H1 (cell line): Measurements from ENCODE around the gene CASR. TPM values are rescaled to one million over a fixed set of nuclear protein-coding genes. Genes with fewer than 3 reads are reported as not detected.

Experiments used
- CTCF ChIA-PET: fragments of 300-600 bp; sonication (Branson Sonifier 250); formaldehyde crosslinking; loops from one replicate; lab custom pipeline; 2021; ENCODE audit not compliant: partially characterized antibody; lab: Charles Lee
- POLR2A ChIA-PET: fragments of 300-600 bp; sonication (Branson Sonifier 250); formaldehyde crosslinking; loops from one replicate; lab custom pipeline; 2021; ENCODE audit warnings: inconsistent platforms; ENCODE audit not compliant: partially characterized antibody; lab: Charles Lee
- DNase-seq, 2 experiments: peaks; one replicate each; pipeline versions ENCODE4 v3.0.0 to v3.0.0-alpha.2; 2010 to 2022; ENCODE audit warnings: low spot score in 2 of 2, low read depth in 1 of 2, mixed read lengths in 1 of 2
- FAIRE-seq: peaks from 2 replicates; lab custom pipeline; 2011; peaks lifted over from hg19 to GRCh38; lab: Jason Lieb, UNC
- H2AFZ ChIP-seq: 2 replicates; pipeline ENCODE4 v1.8.1; 2012; ENCODE audit warnings: low read length, inconsistent platforms
- H2AK5ac ChIP-seq: 2 replicates; pipeline ENCODE4 v1.6.1; 2013; ENCODE audit warnings: low read depth, low read length
- H2BK120ac ChIP-seq: replicated peaks from 2 replicates; pipeline ENCODE3; 2013; ENCODE audit warnings: low read depth, low read length, inconsistent platforms
- H2BK12ac ChIP-seq: 2 replicates; pipeline ENCODE4 v1.6.1; 2013; ENCODE audit warnings: low read depth, low read length
- H2BK15ac ChIP-seq: 2 replicates; pipeline ENCODE4 v1.6.1; 2013; ENCODE audit warnings: low read length
- H2BK20ac ChIP-seq: 2 replicates; pipeline ENCODE4 v1.6.1; 2013; ENCODE audit warnings: low read length
- H2BK5ac ChIP-seq: 2 replicates; pipeline ENCODE4 v1.6.1; 2013; ENCODE audit warnings: low read depth, low read length
- H3K14ac ChIP-seq: 2 replicates; pipeline ENCODE4 v1.6.1; 2013; ENCODE audit warnings: inconsistent platforms; ENCODE audit not compliant: insufficient read length
- H3K18ac ChIP-seq: 2 replicates; pipeline ENCODE4 v1.6.1; 2013; ENCODE audit warnings: low read length; ENCODE audit errors: extremely low read depth
- H3K23ac ChIP-seq: 2 replicates; pipeline ENCODE4 v1.6.1; 2013; ENCODE audit warnings: inconsistent platforms; ENCODE audit not compliant: insufficient read length
- H3K23me2 ChIP-seq: 2 replicates; pipeline ENCODE4 v1.6.1; 2013; ENCODE audit warnings: low read depth, low read length
- H3K27ac ChIP-seq: 2 replicates; pipeline ENCODE4 v1.6.1; 2011; ENCODE audit warnings: low read depth, low read length, inconsistent platforms
- H3K27me3 ChIP-seq, 4 experiments: replicated peaks in 1 of 4; 1 replicate in 1 of 4; 2 replicates in 3 of 4; pipeline versions ENCODE4 v1.6.1 to v1.8.1; 2011 to 2013; ENCODE audit warnings: low read length in 3 of 4, mild to moderate bottlenecking in 3 of 4, inconsistent platforms in 2 of 4, mixed read lengths in 2 of 4, moderate library complexity in 1 of 4; ENCODE audit not compliant: control insufficient read depth in 3 of 4, insufficient read depth in 3 of 4; ENCODE audit errors: extremely low read depth in 1 of 4
- H3K36me3 ChIP-seq, 4 experiments: 2 replicates each; pipeline versions ENCODE4 v1.6.1 to v1.8.1; 2011 to 2013; ENCODE audit warnings: mild to moderate bottlenecking in 4 of 4, low read length in 3 of 4, moderate library complexity in 2 of 4, control low read depth in 1 of 4, inconsistent platforms in 1 of 4; ENCODE audit not compliant: insufficient read depth in 4 of 4, control insufficient read depth in 2 of 4
- H3K4ac ChIP-seq: replicated peaks from 2 replicates; pipeline ENCODE3; 2013; ENCODE audit warnings: low read length, low read depth, mixed read lengths, inconsistent platforms; ENCODE audit not compliant: insufficient read length
- H3K4me1 ChIP-seq, 4 experiments: replicated peaks in 1 of 4; 1 replicate in 1 of 4; 2 replicates in 3 of 4; pipeline versions ENCODE4 v1.6.1 to v1.8.1; 2011 to 2013; ENCODE audit warnings: low read length in 3 of 4, inconsistent platforms in 2 of 4, mixed read lengths in 1 of 4; ENCODE audit not compliant: insufficient read depth in 4 of 4, control insufficient read depth in 3 of 4
- H3K4me2 ChIP-seq, 2 experiments: 2 replicates each; pipeline versions ENCODE4 v1.6.1 to v1.8.1; 2011 to 2013; ENCODE audit warnings: low read depth in 2 of 2, low read length in 2 of 2, control low read depth in 1 of 2, inconsistent platforms in 1 of 2, mild to moderate bottlenecking in 1 of 2; ENCODE audit not compliant: insufficient read depth in 1 of 2
- H3K4me3 ChIP-seq, 4 experiments: fragments of 200-600, 300-600 bp in 1 of 4; sonication (generic), shearing (Covaris generic), sonication (Bioruptor Twin) in 1 of 4; 2 replicates each; pipeline versions ENCODE4 v1.5.1 to v1.8.1; 2011 to 2016; ENCODE audit warnings: low read length in 4 of 4, low read depth in 3 of 4, control low read depth in 2 of 4, inconsistent platforms in 2 of 4, mild to moderate bottlenecking in 2 of 4, mixed read lengths in 1 of 4, moderate library complexity in 1 of 4; ENCODE audit not compliant: insufficient read depth in 2 of 4; ENCODE audit errors: extremely low read depth in 1 of 4
- H3K56ac ChIP-seq: replicated peaks from 2 replicates; pipeline ENCODE3; 2013; ENCODE audit warnings: low read depth, mild to moderate bottlenecking, mixed read lengths, low read length, inconsistent platforms; ENCODE audit not compliant: insufficient read length
- H3K79me1 ChIP-seq: 2 replicates; pipeline ENCODE4 v1.6.1; 2013; ENCODE audit warnings: low read depth, low read length, control low read depth
- H3K79me2 ChIP-seq, 2 experiments: 2 replicates each; pipeline versions ENCODE4 v1.6.1 to v1.8.1; 2012 to 2013; ENCODE audit warnings: low read length in 2 of 2, mild to moderate bottlenecking in 2 of 2, inconsistent platforms in 1 of 2; ENCODE audit not compliant: insufficient read depth in 2 of 2, control insufficient read depth in 1 of 2
- H3K9ac ChIP-seq, 4 experiments: replicated peaks in 1 of 4; 1 replicate in 1 of 4; 2 replicates in 3 of 4; pipeline versions ENCODE4 v1.6.1 to v1.8.1; 2011 to 2013; ENCODE audit warnings: low read depth in 3 of 4, low read length in 3 of 4, control low read depth in 2 of 4, mild to moderate bottlenecking in 2 of 4, moderate library complexity in 2 of 4, inconsistent platforms in 1 of 4; ENCODE audit errors: extremely low read depth in 1 of 4
- H3K9me3 ChIP-seq, 2 experiments: 2 replicates each; pipeline versions ENCODE4 v1.6.1 to v1.8.1; 2012 to 2013; ENCODE audit warnings: mild to moderate bottlenecking in 2 of 2, moderate library complexity in 2 of 2, control low read depth in 1 of 2, inconsistent platforms in 1 of 2, low read depth in 1 of 2, low read length in 1 of 2, mixed read lengths in 1 of 2; ENCODE audit not compliant: insufficient read depth in 2 of 2
- H4K20me1 ChIP-seq, 2 experiments: replicated peaks in 1 of 2; 2 replicates each; pipeline versions ENCODE3 to v1.8.1; 2011 to 2013; ENCODE audit warnings: inconsistent platforms in 2 of 2, low read length in 2 of 2, mild to moderate bottlenecking in 1 of 2; ENCODE audit not compliant: insufficient read depth in 2 of 2, control insufficient read depth in 1 of 2
- H4K5ac ChIP-seq: 2 replicates; pipeline ENCODE4 v1.6.1; 2013; ENCODE audit warnings: low read length, low read depth, mixed read lengths, inconsistent platforms; ENCODE audit not compliant: insufficient read length
- H4K8ac ChIP-seq: 2 replicates; pipeline ENCODE4 v1.8.0; 2013; ENCODE audit warnings: mild to moderate bottlenecking, moderate library complexity, low read length, inconsistent platforms; ENCODE audit not compliant: insufficient read depth; ENCODE audit errors: extremely low read depth
- H4K91ac ChIP-seq: replicated peaks from 2 replicates; pipeline ENCODE3; 2013; ENCODE audit warnings: low read length, mixed read lengths, inconsistent platforms; ENCODE audit not compliant: insufficient read length
- BCL11A ChIP-seq, 2 experiments: IDR thresholded peaks; one replicate each; pipeline ENCODE4 v1.6.1; 2011; ENCODE audit warnings: low read depth in 2 of 2, low read length in 2 of 2, mild to moderate bottlenecking in 2 of 2
- CTBP2 ChIP-seq: IDR thresholded peaks from 2 replicates; pipeline ENCODE4 v1.7.0; 2011; ENCODE audit warnings: borderline replicate concordance, mild to moderate bottlenecking, moderate library complexity, mixed read lengths, low read length; ENCODE audit not compliant: insufficient read depth, insufficient read length
- EGR1 ChIP-seq: IDR thresholded peaks from 2 replicates; pipeline ENCODE4 v1.6.1; 2011; ENCODE audit warnings: low read depth, low read length, borderline replicate concordance
- JUND ChIP-seq: IDR thresholded peaks from 2 replicates; pipeline ENCODE4 v1.6.1; 2011; ENCODE audit warnings: mild to moderate bottlenecking, improper control_type of control experiment, low read length
- KDM1A ChIP-seq: fragments of 200-600, 300-600 bp; sonication (generic); IDR thresholded peaks from 2 replicates; pipeline ENCODE4 v1.7.1; 2016; ENCODE audit warnings: mild to moderate bottlenecking, low read length, borderline replicate concordance
- MAX ChIP-seq: IDR thresholded peaks from 2 replicates; pipeline ENCODE4 v1.6.1; 2012; ENCODE audit warnings: inconsistent platforms
- NANOG ChIP-seq: IDR thresholded peaks from 2 replicates; pipeline ENCODE4 v1.6.1; 2011; ENCODE audit warnings: low read length, low read depth, mild to moderate bottlenecking, inconsistent platforms; ENCODE audit not compliant: insufficient read depth, poor library complexity, severe bottlenecking
- NRF1 ChIP-seq: IDR thresholded peaks from 2 replicates; pipeline ENCODE4 v1.6.1; 2011; ENCODE audit warnings: mild to moderate bottlenecking, low read depth, low read length, improper control_type of control experiment
- SIN3A ChIP-seq, 2 experiments: IDR thresholded peaks in 1 of 2; conservative IDR thresholded peaks in 1 of 2; 2 replicates each; pipeline ENCODE4 v1.6.1; 2011 to 2012; ENCODE audit warnings: low read length in 2 of 2, improper control_type of control experiment in 1 of 2, low read depth in 1 of 2, mild to moderate bottlenecking in 1 of 2
- SIX5 ChIP-seq: IDR thresholded peaks from 2 replicates; pipeline ENCODE4 v1.6.1; 2011; ENCODE audit warnings: mild to moderate bottlenecking, low read depth, low read length
- SP4 ChIP-seq: IDR thresholded peaks from 2 replicates; pipeline ENCODE4 v1.6.1; 2012; ENCODE audit warnings: low read length, inconsistent platforms
- TAF1 ChIP-seq: IDR thresholded peaks from 2 replicates; pipeline ENCODE4 v1.6.1; 2011; ENCODE audit warnings: mild to moderate bottlenecking, low read depth, low read length
- TBP ChIP-seq: IDR thresholded peaks from 2 replicates; pipeline ENCODE4 v1.6.1; 2011; ENCODE audit warnings: low read depth, low read length, improper control_type of control experiment
- WGBS, 2 experiments: shearing (Covaris generic) in 1 of 2; methylation state at CpG; one replicate each; pipeline versions ENCODE4 v1.1.6 to v1.1.7; 2013 to 2015; ENCODE audit warnings: low lambda C conversion rate in 2 of 2, mixed read lengths in 2 of 2, inconsistent platforms in 1 of 2, low coverage in 1 of 2, missing lambda C conversion rate in 1 of 2; ENCODE audit not compliant: insufficient replicate concordance in 2 of 2, insufficient coverage in 1 of 2, insufficient read length in 1 of 2; ENCODE audit errors: extremely low coverage in 1 of 2, missing lambda C conversion rate in 1 of 2; 5-methylcytosine and 5-hydroxymethylcytosine counted together
- polyA plus RNA-seq, 7 experiments: library from polyadenylated mRNA; depleted of rRNA in 3 of 7; stranded (reverse) in 5 of 7; unstranded in 2 of 7; fragments of >200 nt in 5 of 7; fragments of 200-250 nt in 2 of 7; gene quantifications; 1 replicate in 5 of 7; 2 replicates in 1 of 7; 4 replicates in 1 of 7; pipeline versions ENCODE4 v1.2.1 to v1.2.3, GENCODE V29; 2011 to 2013; ENCODE audit warnings: missing spikeins in 2 of 7, mixed read lengths in 2 of 7
- total RNA-seq: library from RNA; stranded (reverse); fragmentation: NEBNext Ultra II Directional; extraction: Animal tissue kit (Norgen Biotek cat#: 25700); gene quantifications from 2 replicates; pipeline ENCODE4 v1.2.1, GENCODE V29; 2021

CASR gene
- total and polyA plus RNA-seq, 2 of the 8 experiments (the other 6 are each of a cell fraction or from before 2014, with no cell fraction given): 0.36 to 0.58 TPM

GRCh38 chr3:122316368-122316767, 132.9 kb downstream of the CASR start:
- no peak overlapping the region for H2BK20ac ChIP-seq
- DNase-seq (no peak), FAIRE-seq (no peak)
- H3K23me2 ChIP-seq: 0 out of 2 replicates have a peak, but pooled peaks cover 2% of the 10 kb centered on the region
- WGBS, 2 experiments: 80% methylated on average over 5 of the region's 5 CpGs; no CpG with 5 or more reads in 1 of the 2 experiments
- H3K23ac ChIP-seq: no peak overlapping the region
- CTCF ChIA-PET: interaction anchor here (0.6 kb wide), 1 partner anchor 16 kb away, joined by 3 read pairs; no protein-coding TSS in a partner anchor
- no peak overlapping the region for H3K27ac ChIP-seq
- H3K18ac ChIP-seq: no peak overlapping the region
- H3K4ac ChIP-seq: no peak overlapping the region
- no peak overlapping the region for H2BK5ac ChIP-seq
- H3K56ac ChIP-seq: no peak overlapping the region
- no peak overlapping the region for H2AFZ ChIP-seq
- H3K4me2 ChIP-seq: no peak overlapping the region
- no peak overlapping the region for H2BK12ac ChIP-seq
- H3K9me3 ChIP-seq: peaks cover 0 to 5% of the 10 kb centered on the region in 2 experiments; a peak in 1 of 4 replicates
- no peak overlapping the region for H3K4me3 ChIP-seq
- no peak overlapping the region for H2AK5ac ChIP-seq
- H3K9ac ChIP-seq: no peak overlapping the region
- no peaks in the 10 kb centered on the region for H3K79me1 ChIP-seq
- H2BK120ac ChIP-seq: no peak overlapping the region
- H4K8ac ChIP-seq: no peak overlapping the region
- H4K20me1 ChIP-seq: no peaks in the 10 kb centered on the region
- H2BK15ac ChIP-seq: no peak overlapping the region
- H3K14ac ChIP-seq: no peak overlapping the region
- H4K5ac ChIP-seq: no peak overlapping the region
- no peaks in the 10 kb centered on the region for H3K79me2 ChIP-seq
- H3K36me3 ChIP-seq: no peaks in the 10 kb centered on the region
- H4K91ac ChIP-seq: no peak overlapping the region
- no peaks in the 10 kb centered on the region; a peak in 1 of 7 replicates for H3K27me3 ChIP-seq
- POLR2A ChIA-PET: interaction anchor here (1.2 kb wide), 1 partner anchor 12 kb away, joined by 4 read pairs; no protein-coding TSS in a partner anchor
- peaks cover 0 to 3% (median 1%) of the 10 kb centered on the region in 4 experiments; a peak in 3 of 7 replicates for H3K4me1 ChIP-seq
- TF ChIP-seq SP4 (no peak), NANOG (no peak), NRF1 (no peak), TAF1 (no peak), JUND (no peak), KDM1A (no peak), MAX (no peak), BCL11A (IDR thresholded peaks at IDR 0.05; ENCODE audit: low read depth in 2 of 2, low read length in 2 of 2) (no peak), SIN3A (conservative IDR thresholded peaks at IDR 0.05 in 1 of 2, IDR thresholded peaks at IDR 0.05 in 1 of 2; ENCODE audit: low read depth in 1 of 2, low read length in 2 of 2) (no peak), CTBP2 (no peak), SIX5 (no peak), TBP (no peak), EGR1 (no peak)
